HCT116 (cell line): ENCODE results near the gene HOXD9.

Source experiments
- ATF3 ChIP-seq: IDR thresholded peaks from 2 replicates; pipeline ENCODE4 v1.6.1; 2012
- CEBPB ChIP-seq: IDR thresholded peaks from 2 replicates; pipeline ENCODE4 v1.6.1; 2012; ENCODE audit warnings: low read depth
- CTCF ChIP-seq, 3 experiments: fragments of 200-600 bp in 1 of 3; sonication (generic) in 1 of 3; IDR thresholded peaks in 2 of 3; conservative IDR thresholded peaks in 1 of 3; 2 replicates each; pipeline ENCODE4 v1.5.1; 2012 to 2017; ENCODE audit warnings: low read depth in 2 of 3, low read length in 2 of 3, antibody characterized with exemption in 1 of 3, borderline replicate concordance in 1 of 3, control low read depth in 1 of 3, mild to moderate bottlenecking in 1 of 3, mixed read lengths in 1 of 3, mixed run types in 1 of 3, moderate library complexity in 1 of 3; ENCODE audit not compliant: insufficient read depth in 1 of 3
- EZH2 ChIP-seq: fragments of 200-600 bp; sonication (generic); IDR thresholded peaks from 2 replicates; pipeline ENCODE4 v1.6.1; 2017; ENCODE audit warnings: antibody characterized with exemption, mixed run types
- FOSL1 ChIP-seq: IDR thresholded peaks from 2 replicates; pipeline ENCODE4 v1.6.1; 2012; ENCODE audit warnings: low read depth
- JUND ChIP-seq: IDR thresholded peaks from 2 replicates; pipeline ENCODE4 v1.6.1; 2012
- POLR2A ChIP-seq: IDR thresholded peaks from 2 replicates; pipeline ENCODE4 v1.7.0; 2011; ENCODE audit warnings: borderline replicate concordance; ENCODE audit not compliant: insufficient read depth, insufficient read length; ENCODE audit errors: extremely low read depth
- REST ChIP-seq: IDR thresholded peaks from 2 replicates; pipeline ENCODE4 v1.6.1; 2012; ENCODE audit warnings: low read depth
- TF ChIP-seq, protein P1 (sequence below): IDR thresholded peaks from 2 replicates; pipeline ENCODE4 v1.6.1; 2012

- TF ChIP-seq JUND (no peak), ATF3 (no peak), POLR2A (no peak), CTCF (IDR thresholded peaks at IDR 0.05 in 2 of 3, conservative IDR thresholded peaks at IDR 0.05 in 1 of 3; ENCODE audit: borderline replicate concordance in 1 of 3, insufficient read depth in 1 of 3, low read depth in 2 of 3, low read length in 2 of 3) (no peak), EZH2 (no peak), REST (no peak), CEBPB (no peak), FOSL1 (no peak)
- TF ChIP-seq, protein P1, sequence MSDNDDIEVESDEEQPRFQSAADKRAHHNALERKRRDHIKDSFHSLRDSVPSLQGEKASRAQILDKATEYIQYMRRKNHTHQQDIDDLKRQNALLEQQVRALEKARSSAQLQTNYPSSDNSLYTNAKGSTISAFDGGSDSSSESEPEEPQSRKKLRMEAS = no peak
Measured at GRCh38 chr2:176169711-176170110, 47.2 kb downstream of the HOXD9 start.
